HepG2 (cell line): ENCODE data around the gene LMAN1L. TPM values are rescaled to one million over a fixed set of nuclear protein-coding genes. Genes with fewer than 3 reads are reported as not detected.

ENCODE experiments used
- ATAC-seq: fragments of 200-7000 bp; cut with Tn5 transposase; 3 replicates; pipeline ENCODE4 v1.9.1; 2020; ENCODE audit warnings: mild to moderate bottlenecking, moderate library complexity
- BruUV-seq: library from RNA; stranded (reverse); fragments of 400-500 nt; replicated peaks from 2 replicates; lab custom pipeline; 2021; lab: Mats Ljungman, UMichigan
- CTCF ChIA-PET: fragments of 300-600 bp; formaldehyde crosslinking; extraction: SDS; loops from one replicate; lab custom pipeline; 2021; ENCODE audit warnings: low total read pairs, inconsistent platforms, low intra/inter-chr PET ratio; lab: Yijun Ruan, JAX
- POLR2A ChIA-PET: fragments of 350-600 bp; sonication (Branson Sonifier 250); formaldehyde crosslinking; loops from one replicate; lab custom pipeline; 2020; ENCODE audit warnings: antibody characterized with exemption, inconsistent platforms; lab: Yijun Ruan, JAX
- DNase-seq: peaks from one replicate; pipeline ENCODE4 v3.0.0-alpha.2; 2015; ENCODE audit warnings: low spot score
- FAIRE-seq: peaks from 3 replicates; lab custom pipeline; 2011; peaks lifted over from hg19 to GRCh38; lab: Jason Lieb, UNC
- H2AFZ ChIP-seq: one replicate; pipeline ENCODE4 v1.6.1; 2011; ENCODE audit warnings: low read length, inconsistent platforms
- H3K27ac ChIP-seq: fragments of 300-600 bp; 3 replicates; pipeline ENCODE4 v1.8.0; 2011; ENCODE audit warnings: mixed run types, mild to moderate bottlenecking, mixed read lengths, low read length, inconsistent platforms; ENCODE audit not compliant: insufficient read depth; ENCODE audit errors: extremely low read length
- H3K27me3 ChIP-seq, 2 experiments: fragments of 200-600 bp in 1 of 2; 2 replicates in 1 of 2; 3 replicates in 1 of 2; pipeline versions ENCODE4 v1.6.0 to v1.8.0; 2011; ENCODE audit warnings: low read length in 2 of 2, mild to moderate bottlenecking in 2 of 2, moderate library complexity in 2 of 2, inconsistent platforms in 1 of 2; ENCODE audit not compliant: insufficient read depth in 2 of 2, control insufficient read depth in 1 of 2
- H3K36me3 ChIP-seq, 2 experiments: fragments of 200-600 bp in 1 of 2; replicated peaks in 1 of 2; 2 replicates in 1 of 2; 3 replicates in 1 of 2; pipeline versions ENCODE4 v1.5.1 to v1.8.0; 2011; ENCODE audit warnings: low read length in 2 of 2, inconsistent platforms in 1 of 2; ENCODE audit not compliant: insufficient read depth in 2 of 2, control insufficient read depth in 1 of 2
- H3K4me1 ChIP-seq: 2 replicates; pipeline ENCODE4 v1.5.1; 2012; ENCODE audit warnings: low read length, inconsistent platforms; ENCODE audit not compliant: insufficient read depth
- H3K4me2 ChIP-seq: 2 replicates; pipeline ENCODE4 v1.6.0; 2011; ENCODE audit warnings: low read depth, low read length, inconsistent platforms
- H3K4me3 ChIP-seq, 3 experiments: fragments of 200-600 bp in 1 of 3; sonication (generic), shearing (Covaris generic) in 1 of 3; replicated peaks in 1 of 3; 2 replicates each; pipeline ENCODE4 v1.5.1; 2011 to 2016; ENCODE audit warnings: low read length in 3 of 3, inconsistent platforms in 2 of 3, low read depth in 2 of 3, mild to moderate bottlenecking in 2 of 3, control low read depth in 1 of 3, mixed read lengths in 1 of 3; ENCODE audit not compliant: insufficient read depth in 1 of 3
- H3K79me2 ChIP-seq: one replicate; pipeline ENCODE4 v1.6.1; 2011; ENCODE audit warnings: low read length, inconsistent platforms; ENCODE audit not compliant: insufficient read depth
- H3K9ac ChIP-seq: 2 replicates; pipeline ENCODE4 v1.6.0; 2011; ENCODE audit warnings: mild to moderate bottlenecking, low read depth, low read length, inconsistent platforms; ENCODE audit not compliant: insufficient read depth
- H3K9me3 ChIP-seq: 2 replicates; pipeline ENCODE4 v1.5.1; 2012; ENCODE audit warnings: mild to moderate bottlenecking, low read length
- H4K20me1 ChIP-seq: 2 replicates; pipeline ENCODE4 v1.6.0; 2011; ENCODE audit warnings: inconsistent platforms, mild to moderate bottlenecking, low read length, moderate library complexity; ENCODE audit not compliant: insufficient read depth
- ARID4A ChIP-seq: sonication (generic); formaldehyde crosslinking; IDR thresholded peaks from 2 replicates; pipeline ENCODE4 v1.5.0; 2020; ENCODE audit warnings: mild to moderate bottlenecking, missing genetic modification reagents, borderline replicate concordance
- HDAC2 ChIP-seq: sonication (generic); formaldehyde crosslinking; IDR thresholded peaks from 2 replicates; pipeline ENCODE4 v1.4.0; 2020; ENCODE audit warnings: missing genetic modification reagents
- IKZF5 ChIP-seq: IDR thresholded peaks from 2 replicates; pipeline ENCODE4 v1.6.1; 2018; ENCODE audit warnings: missing genetic modification reagents, mild to moderate bottlenecking, missing compliant biosample characterization
- RBFOX2 ChIP-seq: fragments of 200-400 bp; formaldehyde crosslinking; IDR thresholded peaks from 2 replicates; pipeline ENCODE4 v1.6.1; 2017; ENCODE audit warnings: low read depth, mild to moderate bottlenecking, low read length
- SIN3B ChIP-seq: fragments of 150-350 bp; IDR thresholded peaks from 2 replicates; pipeline ENCODE4 v1.6.1; 2014; ENCODE audit warnings: low read length
- ZNF138 ChIP-seq: sonication (generic); formaldehyde crosslinking; IDR thresholded peaks from 2 replicates; pipeline ENCODE4 v1.5.0; 2020; ENCODE audit warnings: mild to moderate bottlenecking, low read depth, missing genetic modification reagents
- ZSCAN21 ChIP-seq: sonication (generic); formaldehyde crosslinking; IDR thresholded peaks from 2 replicates; pipeline ENCODE4 v1.8.0; 2022; ENCODE audit warnings: mild to moderate bottlenecking, missing genetic modification reagents, moderate library complexity, borderline replicate concordance
- WGBS: methylation state at CpG from one replicate; pipeline ENCODE4 v1.1.6; 2017; ENCODE audit warnings: low lambda C conversion rate; 5-methylcytosine and 5-hydroxymethylcytosine counted together
- in situ Hi-C: cut with HindIII; loops from 2 replicates; pipeline ENCODE4 v1.10.0; 2017; ENCODE audit warnings: low pct_unique_long_range_greater_than_20kb; ENCODE audit not compliant: extremely low pct_ligation_motif_present
- intact Hi-C: fragments of 100-400 bp; cut with micrococcal nuclease; formaldehyde crosslinking; loops from one replicate; pipeline ENCODE4 v1.10.0; 2022; ENCODE audit not compliant: unreplicated experiment
- polyA plus RNA-seq, 8 experiments: library from polyadenylated mRNA; depleted of rRNA in 3 of 8; stranded (reverse) in 7 of 8; unstranded in 1 of 8; fragments of >200 nt; fragmentation: Illumina TruSeq in 4 of 8; extraction: Trizol in 4 of 8; gene quantifications; 2 replicates each; pipeline versions ENCODE4 v1.2.1 to v1.2.3, GENCODE V29; 2011 to 2016; ENCODE audit warnings: low read depth in 4 of 8, missing spikeins in 1 of 8, mixed read lengths in 1 of 8; ENCODE audit not compliant: insufficient read depth in 1 of 8
- total RNA-seq, 5 experiments: library from RNA; depleted of rRNA; stranded (reverse); fragments of >200 nt; fragmentation: Illumina TruSeq; extraction: Trizol; gene quantifications; 2 replicates each; pipeline ENCODE4 v1.2.3, GENCODE V29; 2016; ENCODE audit warnings: low read depth in 1 of 5

LMAN1L gene
- total and polyA plus RNA-seq, 2 of the 13 experiments (the other 11 are each of a cell fraction or from before 2014, with no cell fraction given): not detected

- FAIRE-seq: no peak
- Histone ChIP-seq H3K9ac (no peak overlapping the region), H3K27ac (no peak overlapping the region), H3K27me3 (peaks cover 0 to 8% of the 10 kb centered on the region in 2 experiments; a peak in 2 of 5 replicates), H3K4me1 (peaks cover 10% of the 10 kb centered on the region), H4K20me1 (no peaks in the 10 kb centered on the region), H3K9me3 (no peaks in the 10 kb centered on the region), H3K4me2 (no peak overlapping the region), H2AFZ (no peak overlapping the region), H3K36me3 (no peaks in the 10 kb centered on the region; a peak in 1 of 5 replicates), H3K79me2 (no peaks in the 10 kb centered on the region), H3K4me3 (no peak overlapping the region)
- CTCF ChIA-PET: no interaction called here
- 61% methylated on average over 3 of the region's 3 CpGs for WGBS
- no peak for DNase-seq
- intact Hi-C loops (no loop called here), in situ Hi-C loops (no loop called here)
- POLR2A ChIA-PET: no interaction called here
- no peak for ATAC-seq
- BruUV-seq: no TSS peak
- no peak for TF ChIP-seq HDAC2
- TF ChIP-seq SIN3B: no peak
- TF ChIP-seq ZSCAN21 (CRISPR knock-in tag): no peak
- TF ChIP-seq IKZF5: no peak
- no peak for TF ChIP-seq ZNF138 (CRISPR knock-in tag)
- TF ChIP-seq ARID4A (CRISPR knock-in tag): no peak
- TF ChIP-seq RBFOX2: no peak
Measured at GRCh38 chr15:74809956-74810355, 2.7 kb upstream of the LMAN1L start.
